Thyroid gland (tissue), 4 donors: ENCODE results near the gene SNX9. TPM values are rescaled to one million over a fixed set of nuclear protein-coding genes. Genes with fewer than 3 reads are reported as not detected.

ENCODE experiments used
- DNase-seq, 2 donors: peaks; one replicate each; pipeline ENCODE4 v3.0.0-alpha.2; 2019
- H3K27ac ChIP-seq, 3 donors: fragments of 200-600 bp; sonication (generic); 1 replicate in 2 of 3; 2 replicates in 1 of 3; pipeline ENCODE4 v1.5.1; 2016 to 2019; ENCODE audit warnings: mild to moderate bottlenecking in 1 of 3, moderate library complexity in 1 of 3
- H3K27me3 ChIP-seq: fragments of 200-600 bp; sonication (generic); one replicate; pipeline ENCODE4 v1.5.1; 2019
- H3K36me3 ChIP-seq, 2 donors: fragments of 200-600 bp; sonication (generic); one replicate each; pipeline ENCODE4 v1.5.1; 2016 to 2019
- H3K4me1 ChIP-seq, 2 donors: fragments of 200-600 bp; sonication (generic); one replicate each; pipeline ENCODE4 v1.5.1; 2017 to 2019
- H3K4me3 ChIP-seq, 3 donors: fragments of 200-600 bp; sonication (generic); replicated peaks in 1 of 3; 1 replicate in 2 of 3; 2 replicates in 1 of 3; pipeline ENCODE4 v1.5.1; 2016; ENCODE audit warnings: mild to moderate bottlenecking in 1 of 3
- H3K9me3 ChIP-seq: fragments of 200-600 bp; sonication (generic); one replicate; pipeline ENCODE4 v1.5.1; 2017
- CTCF ChIP-seq, 6 experiments: fragments of 200-600 bp in 3 of 6; fragments of 450-650 bp in 3 of 6; sonication (generic) in 3 of 6; IDR thresholded peaks; one replicate each; pipeline ENCODE4 v1.5.1; 2016 to 2019; ENCODE audit warnings: antibody characterized with exemption in 6 of 6, mild to moderate bottlenecking in 2 of 6, inconsistent platforms in 1 of 6, moderate library complexity in 1 of 6
- POLR2A ChIP-seq, 2 donors: fragments of 450-650 bp; IDR thresholded peaks; one replicate each; pipeline ENCODE4 v1.6.1; 2017; ENCODE audit warnings: antibody characterized with exemption in 2 of 2, mild to moderate bottlenecking in 2 of 2, moderate library complexity in 1 of 2
- WGBS, 2 donors: methylation state at CpG; one replicate each; pipeline ENCODE4 v1.1.5; 2017; 5-methylcytosine and 5-hydroxymethylcytosine counted together
- intact Hi-C: fragments of 100-400 bp; cut with DNase I; formaldehyde crosslinking; loops from one replicate; pipeline ENCODE4 v1.15.1; 2023
- total RNA-seq, 4 donors: library from RNA; depleted of rRNA; stranded (reverse); fragments of >200 nt; gene quantifications; one replicate each; pipeline ENCODE4 v1.2.3, GENCODE V29; 2016

The SNX9 gene
- total RNA-seq, 4 donors from 2014 or later: 44.6 to 73.1 (median 47.2) TPM

GRCh38 chr6:157959451-157960227 is 136.6 kb downstream of the SNX9 start:
- no peaks in the 10 kb centered on the region for H3K36me3 ChIP-seq
- H3K4me3 ChIP-seq: no peak overlapping the region
- 90 to 95% methylated on average over 1 of the region's 1 CpG for WGBS, 2 donors
- H3K9me3 ChIP-seq: no peaks in the 10 kb centered on the region
- no peaks in the 10 kb centered on the region for H3K27me3 ChIP-seq
- TF ChIP-seq CTCF (IDR thresholded peaks at IDR 0.05) (no peak), POLR2A (IDR thresholded peaks at IDR 0.05) (no peak)
- peaks cover 0 to 10% of the 10 kb centered on the region in 2 donors for H3K4me1 ChIP-seq
- intact Hi-C loops: no loop called here
- no peak overlapping the region for H3K27ac ChIP-seq
- no peak for DNase-seq

- intact Hi-C loops: no loop called here
- Histone ChIP-seq H3K4me1 (peaks cover 0 to 10% of the 10 kb centered on the region in 2 donors), H3K4me3 (no peak overlapping the region), H3K9me3 (no peaks in the 10 kb centered on the region), H3K36me3 (no peaks in the 10 kb centered on the region), H3K27ac (no peak overlapping the region), H3K27me3 (no peaks in the 10 kb centered on the region)
- WGBS, 2 donors: 94 to 95% methylated on average over 5 of the region's 5 CpGs
- DNase-seq: no peak
- no peak for TF ChIP-seq POLR2A (IDR thresholded peaks at IDR 0.05)
- TF ChIP-seq CTCF (IDR thresholded peaks at IDR 0.05): no peak
These were observed 138.2 kb downstream of the SNX9 start for GRCh38 chr6:157961153-157961831.

GRCh38 chr6:157961832-157962575 is 139.0 kb downstream of the SNX9 start:
- H3K4me3 ChIP-seq: no peak overlapping the region
- DNase-seq: no peak
- no peaks in the 10 kb centered on the region for H3K27me3 ChIP-seq
- no peak for TF ChIP-seq CTCF (IDR thresholded peaks at IDR 0.05)
- no peak for TF ChIP-seq POLR2A (IDR thresholded peaks at IDR 0.05)
- H3K4me1 ChIP-seq: peaks cover 0 to 10% of the 10 kb centered on the region in 2 donors
- H3K27ac ChIP-seq: no peak overlapping the region
- no peaks in the 10 kb centered on the region for H3K9me3 ChIP-seq
- WGBS, 2 donors: 81 to 85% methylated on average over 13 of the region's 13 CpGs
- no peaks in the 10 kb centered on the region for H3K36me3 ChIP-seq
- intact Hi-C loops: no loop called here

GRCh38 chr6:157962601-157963302 is 139.7 kb downstream of the SNX9 start:
- no peak overlapping the region for H3K27ac ChIP-seq
- TF ChIP-seq CTCF (IDR thresholded peaks at IDR 0.05) (no peak), POLR2A (IDR thresholded peaks at IDR 0.05) (no peak)
- H3K27me3 ChIP-seq: no peaks in the 10 kb centered on the region
- intact Hi-C loops: no loop called here
- 81 to 83% methylated on average over 12 of the region's 12 CpGs for WGBS, 2 donors
- DNase-seq: no peak
- H3K4me1 ChIP-seq: peaks cover 0 to 10% of the 10 kb centered on the region in 2 donors
- H3K36me3 ChIP-seq: no peaks in the 10 kb centered on the region
- no peak overlapping the region for H3K4me3 ChIP-seq
- no peaks in the 10 kb centered on the region for H3K9me3 ChIP-seq
